Anterior cingulate cortex (tissue), 58 donors: Measurements from ENCODE around the gene C1QL2.
A peak's percentile ranks its signal among the peaks of the same experiment; 100 is the strongest.

ENCODE experiments used
- DNase-seq, 58 donors: peaks; one replicate each; lab custom pipeline; 2025; lab: John Stamatoyannopoulos, UW

Gene C1QL2

DNA sequence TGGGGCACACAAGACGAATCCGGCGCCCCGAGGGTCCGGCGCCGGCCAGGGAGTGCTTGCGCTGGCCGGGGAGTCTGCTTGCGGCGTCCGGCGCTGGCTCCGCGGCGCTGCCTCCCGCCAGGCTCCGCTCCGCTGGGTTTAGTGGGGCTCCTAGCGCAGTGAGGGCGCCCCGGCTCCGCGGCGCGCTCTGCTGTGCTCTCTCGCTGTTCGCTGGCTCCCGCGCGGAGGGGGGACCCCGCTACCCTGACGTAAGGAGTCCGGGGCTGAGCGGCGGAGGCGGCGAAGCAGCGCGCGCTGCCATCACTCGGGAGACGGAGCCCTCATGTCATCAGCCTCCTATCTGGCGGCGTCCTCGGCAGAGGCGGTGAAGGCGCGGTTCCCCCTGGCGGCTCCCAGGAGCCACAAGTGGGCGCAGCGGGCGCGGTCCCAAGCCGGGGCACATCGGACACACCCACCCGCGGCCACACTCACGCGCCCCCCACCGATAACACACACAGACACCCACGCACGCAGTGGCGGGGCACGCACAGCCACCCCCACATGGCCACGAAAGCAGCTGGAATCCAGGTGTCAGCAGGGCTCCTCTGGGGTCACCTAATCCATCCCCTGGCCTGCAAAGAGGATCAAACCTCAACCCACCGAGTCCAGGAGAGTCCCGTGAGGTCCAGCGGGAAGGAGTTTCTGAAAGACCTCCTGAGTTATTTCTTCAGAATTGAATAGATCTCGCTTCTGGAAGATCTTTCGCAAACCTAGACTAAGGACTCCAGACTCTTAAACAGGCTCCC is at the start of gene C1QL2:
TSS of gene C1QL2 (minus strand) at position 189 of the 785 bp plus-strand sequence. CDS start 482 bp downstream, outside the sequence.
- DNase-seq = peak in 29 of 58 donors; percentile 9 to 69 (median 38)

- no peak for DNase-seq
Measured at GRCh38 chr2:119207447-119207846, 48.9 kb upstream of the C1QL2 start.

GRCh38 chr2:119206201-119206600 is 47.6 kb upstream of the C1QL2 start:
- no peak for DNase-seq

DNA sequence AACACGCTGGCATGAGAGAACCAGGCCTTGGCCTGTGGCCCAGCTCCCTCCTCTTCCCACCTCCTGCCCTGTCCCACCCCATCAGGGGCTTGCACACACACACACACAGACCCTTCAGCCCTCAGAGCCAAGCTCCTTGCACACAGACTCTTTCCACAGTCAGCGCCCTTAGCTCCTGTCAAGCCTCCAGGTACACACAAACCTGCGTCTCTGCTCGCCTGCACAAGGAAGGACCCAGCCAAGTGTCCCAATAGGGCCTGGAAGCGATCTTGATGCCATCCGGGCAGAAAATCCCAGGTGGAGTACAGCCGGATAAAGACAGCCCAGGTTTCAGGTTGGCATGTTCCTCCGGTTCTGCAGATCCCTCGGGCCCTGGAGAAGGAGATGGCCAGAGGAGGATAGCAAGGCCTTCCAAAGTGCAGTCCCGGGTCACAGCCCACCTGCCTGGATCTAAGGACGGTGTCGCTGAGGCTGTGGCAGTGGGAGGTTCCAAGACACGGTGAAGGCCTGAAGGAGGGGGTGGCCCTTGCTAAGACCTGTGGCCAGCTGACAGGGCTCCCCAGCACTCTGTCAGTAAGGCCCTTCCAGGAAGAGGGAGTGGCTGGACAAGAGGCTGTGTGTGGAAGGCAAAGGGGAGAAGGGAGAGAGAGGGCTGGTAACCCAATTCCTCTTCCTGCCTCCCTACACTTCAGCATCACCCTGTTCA is 46.6 kb upstream of the C1QL2 start:
- DNase-seq = no peak

GRCh38 chr2:119204525-119204924 is 46.0 kb upstream of the C1QL2 start:
- DNase-seq = no peak

GRCh38 chr2:119202610-119203310 is 44.2 kb upstream of the C1QL2 start:
- no peak for DNase-seq

GRCh38 chr2:119201815-119202214 is 43.3 kb upstream of the C1QL2 start:
- no peak for DNase-seq

- no peak for DNase-seq
Measured at GRCh38 chr2:119198240-119198840, 39.8 kb upstream of the C1QL2 start.

- DNase-seq = no peak
Measured at GRCh38 chr2:119197529-119198239, 39.1 kb upstream of the C1QL2 start.

- DNase-seq = no peak
Measured at GRCh38 chr2:119197126-119197405, 38.5 kb upstream of the C1QL2 start.

- no peak for DNase-seq
Measured at GRCh38 chr2:119196301-119197125, 38.0 kb upstream of the C1QL2 start.

GRCh38 chr2:119195887-119196286 is 37.3 kb upstream of the C1QL2 start:
- no peak for DNase-seq

DNA sequence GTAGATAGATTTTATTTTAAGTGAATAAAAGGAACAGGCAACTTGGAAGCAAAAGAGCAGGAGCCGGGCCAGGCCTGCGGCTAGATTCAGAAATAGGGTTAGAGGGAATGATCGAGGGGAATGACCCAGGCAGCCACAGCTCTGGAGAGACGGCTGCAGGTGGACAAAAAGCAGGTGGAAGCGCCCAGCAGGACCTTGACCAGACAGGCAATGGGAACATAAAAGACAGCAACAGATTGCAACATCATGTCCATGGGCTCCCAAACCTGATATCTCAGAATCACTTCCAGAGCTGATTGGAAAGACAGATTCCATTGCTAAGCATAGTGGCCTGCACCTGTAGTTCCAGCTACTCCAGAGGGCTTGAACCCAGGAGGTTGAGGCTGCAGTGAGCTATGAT is 36.5 kb upstream of the C1QL2 start:
- DNase-seq = no peak

DNA sequence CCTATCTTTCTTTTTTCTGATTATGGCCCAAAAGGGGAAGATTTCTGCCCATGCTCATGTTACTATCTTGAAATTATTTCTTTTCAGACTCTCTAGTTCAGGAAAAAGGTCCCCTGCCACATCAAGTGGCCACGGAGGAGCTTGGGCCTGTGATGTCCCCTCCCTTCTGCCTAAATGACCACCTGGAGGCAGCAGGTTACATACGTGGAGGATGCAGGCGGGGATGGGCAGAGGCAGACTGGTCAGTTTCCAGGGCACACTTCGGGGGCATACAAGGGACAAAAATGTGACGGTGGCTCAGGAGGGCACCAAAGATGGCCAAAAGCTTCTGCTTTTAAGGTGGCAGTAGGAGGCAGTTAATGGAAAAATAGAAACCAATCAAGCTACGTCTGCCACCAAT is 34.3 kb upstream of the C1QL2 start:
- DNase-seq = no peak

- no peak for DNase-seq
Measured at GRCh38 chr2:119190321-119191111, 32.0 kb upstream of the C1QL2 start.

- no peak for DNase-seq
Measured at GRCh38 chr2:119184512-119184911, 26.0 kb upstream of the C1QL2 start.

DNA sequence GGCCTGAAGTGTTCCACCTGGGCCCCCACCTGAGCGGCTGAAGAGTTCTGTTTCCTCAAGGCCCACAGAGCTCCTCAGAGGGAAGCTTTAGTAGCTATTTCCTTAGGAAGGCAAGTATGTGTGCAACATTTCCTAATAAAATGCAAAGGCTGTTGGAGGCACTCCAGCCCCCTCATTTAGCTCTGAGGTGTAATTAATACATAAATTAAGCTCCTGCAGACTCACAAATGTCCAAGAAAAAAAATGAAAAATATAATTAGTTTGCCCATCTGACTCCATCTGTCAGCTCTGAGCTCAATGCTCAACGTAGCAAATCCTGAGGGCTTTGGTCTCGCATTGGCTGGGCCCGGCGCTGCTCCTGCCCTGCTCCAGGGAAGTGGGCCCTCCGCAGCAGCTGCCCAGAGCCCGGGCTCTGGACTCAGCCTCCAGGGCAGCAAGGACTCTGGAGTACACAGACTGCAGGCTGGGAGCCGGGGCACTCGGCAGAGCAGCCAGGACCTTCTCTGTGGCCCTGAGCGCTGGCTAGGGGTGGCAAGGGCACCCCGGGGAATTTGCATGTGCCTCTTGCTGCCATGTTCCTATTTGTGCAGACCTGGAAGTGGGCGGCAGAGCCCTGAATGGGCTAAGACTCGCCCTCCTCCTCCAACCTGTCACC is 23.4 kb upstream of the C1QL2 start:
- DNase-seq = no peak

GRCh38 chr2:119181391-119181790 is 22.8 kb upstream of the C1QL2 start:
- no peak for DNase-seq
